Measurements from ENCODE around the gene SYT1.
"Not testable (repeated sequence)": the region's sequence is repeated elsewhere in the genome, so short reads cannot be mapped to it uniquely, and the experiment has no call there.

SYT1 gene

GRCh38 chr12:78968226-78968625, 103.7 kb downstream of the SYT1 start:
- DNase-seq (ENCODE audit: low read depth), result no peak

GRCh38 chr12:78970041-78970440, 105.5 kb downstream of the SYT1 start:
- DNase-seq (ENCODE audit: low read depth), result no peak

- DNase-seq (ENCODE audit: low read depth), result no peak
Measured at GRCh38 chr12:78977304-78977867, 112.8 kb downstream of the SYT1 start.

GRCh38 chr12:78994168-78994791, 129.7 kb downstream of the SYT1 start:
- no peak for DNase-seq (ENCODE audit: low read depth)

- no peak for DNase-seq (ENCODE audit: low read depth)
Measured at GRCh38 chr12:79000501-79000900, 135.9 kb downstream of the SYT1 start.

GRCh38 chr12:79001404-79001803, 136.8 kb downstream of the SYT1 start:
- DNase-seq (ENCODE audit: low read depth), result no peak

- no peak for DNase-seq (ENCODE audit: low read depth)
Measured at GRCh38 chr12:79006306-79006705, 141.7 kb downstream of the SYT1 start.

- no peak for DNase-seq (ENCODE audit: low read depth)
Measured at GRCh38 chr12:79008591-79008990, 144.0 kb downstream of the SYT1 start.

GRCh38 chr12:79012636-79013035, 148.1 kb downstream of the SYT1 start:
- no peak for DNase-seq (ENCODE audit: low read depth)

- no peak for DNase-seq (ENCODE audit: low read depth)
Measured at GRCh38 chr12:79016181-79016580, 151.6 kb downstream of the SYT1 start.

- no peak for DNase-seq (ENCODE audit: low read depth)
Measured at GRCh38 chr12:79019672-79020071, 155.1 kb downstream of the SYT1 start.

- no peak for DNase-seq (ENCODE audit: low read depth)
Measured at GRCh38 chr12:79020106-79020505, 155.5 kb downstream of the SYT1 start.

- no peak for DNase-seq (ENCODE audit: low read depth)
Measured at GRCh38 chr12:79021021-79021420, 156.4 kb downstream of the SYT1 start.

- DNase-seq (ENCODE audit: low read depth), result no peak
Measured at GRCh38 chr12:79023261-79023660, 158.7 kb downstream of the SYT1 start.

GRCh38 chr12:79023784-79024183, 159.2 kb downstream of the SYT1 start:
- DNase-seq (ENCODE audit: low read depth), result no peak

- no peak for DNase-seq (ENCODE audit: low read depth)
Measured at GRCh38 chr12:79033788-79034187, 169.2 kb downstream of the SYT1 start.

GRCh38 chr12:79044748-79045147, 180.2 kb downstream of the SYT1 start:
- not testable (repeated sequence) for DNase-seq (ENCODE audit: low read depth)

- not testable (repeated sequence) for DNase-seq (ENCODE audit: low read depth)
Measured at GRCh38 chr12:79045149-79045703, 180.7 kb downstream of the SYT1 start.

GRCh38 chr12:79046021-79046420, 181.4 kb downstream of the SYT1 start:
- no peak for DNase-seq (ENCODE audit: low read depth)

GRCh38 chr12:79048962-79049361, 184.4 kb downstream of the SYT1 start:
- no peak for DNase-seq (ENCODE audit: low read depth)

GRCh38 chr12:79053394-79053793, 188.8 kb downstream of the SYT1 start:
- DNase-seq (ENCODE audit: low read depth), result no peak

- DNase-seq (ENCODE audit: low read depth), result no peak
Measured at GRCh38 chr12:79055926-79056674, 191.5 kb downstream of the SYT1 start.

- no peak for DNase-seq (ENCODE audit: low read depth)
Measured at GRCh38 chr12:79056775-79057174, 192.2 kb downstream of the SYT1 start.

Measured in activated T-cell treated with anti-CD3 and anti-CD28 coated beads for 1 hour (primary cell).